ENCODE results near the gene KRTAP15-1. TPM values are rescaled to one million over a fixed set of nuclear protein-coding genes. Genes with fewer than 3 reads are reported as not detected.

Gene KRTAP15-1
- total and polyA plus RNA-seq, 4 donors, result not detected

DNA sequence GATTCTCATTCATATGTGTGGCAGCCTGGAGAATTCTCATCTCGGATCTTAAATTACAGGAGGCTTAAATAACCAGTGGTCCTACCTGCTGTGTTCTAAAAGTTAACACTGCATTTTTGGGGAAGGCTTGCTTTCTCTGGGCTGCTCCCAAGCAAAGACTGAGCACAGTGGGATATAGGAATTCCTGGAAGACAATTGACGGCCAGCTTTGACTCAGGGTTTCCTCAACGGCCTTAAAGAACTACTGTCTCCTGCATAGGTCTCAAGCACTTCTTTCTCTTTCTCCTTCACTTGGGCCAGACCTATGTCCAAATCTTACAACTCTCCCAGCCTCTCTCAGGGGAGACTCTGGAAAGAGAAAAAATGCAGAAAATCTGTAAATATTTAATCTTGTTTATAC lies 13.3 kb upstream of the KRTAP15-1 start:
- 55 to 61% methylated on average over 3 of the region's 3 CpGs for WGBS, 2 donors
- TF ChIP-seq, protein P1, sequence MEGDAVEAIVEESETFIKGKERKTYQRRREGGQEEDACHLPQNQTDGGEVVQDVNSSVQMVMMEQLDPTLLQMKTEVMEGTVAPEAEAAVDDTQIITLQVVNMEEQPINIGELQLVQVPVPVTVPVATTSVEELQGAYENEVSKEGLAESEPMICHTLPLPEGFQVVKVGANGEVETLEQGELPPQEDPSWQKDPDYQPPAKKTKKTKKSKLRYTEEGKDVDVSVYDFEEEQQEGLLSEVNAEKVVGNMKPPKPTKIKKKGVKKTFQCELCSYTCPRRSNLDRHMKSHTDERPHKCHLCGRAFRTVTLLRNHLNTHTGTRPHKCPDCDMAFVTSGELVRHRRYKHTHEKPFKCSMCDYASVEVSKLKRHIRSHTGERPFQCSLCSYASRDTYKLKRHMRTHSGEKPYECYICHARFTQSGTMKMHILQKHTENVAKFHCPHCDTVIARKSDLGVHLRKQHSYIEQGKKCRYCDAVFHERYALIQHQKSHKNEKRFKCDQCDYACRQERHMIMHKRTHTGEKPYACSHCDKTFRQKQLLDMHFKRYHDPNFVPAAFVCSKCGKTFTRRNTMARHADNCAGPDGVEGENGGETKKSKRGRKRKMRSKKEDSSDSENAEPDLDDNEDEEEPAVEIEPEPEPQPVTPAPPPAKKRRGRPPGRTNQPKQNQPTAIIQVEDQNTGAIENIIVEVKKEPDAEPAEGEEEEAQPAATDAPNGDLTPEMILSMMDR (IDR thresholded peaks at IDR 0.05; ENCODE audit: control extremely low read depth, extremely low read depth), result no peak

DNA sequence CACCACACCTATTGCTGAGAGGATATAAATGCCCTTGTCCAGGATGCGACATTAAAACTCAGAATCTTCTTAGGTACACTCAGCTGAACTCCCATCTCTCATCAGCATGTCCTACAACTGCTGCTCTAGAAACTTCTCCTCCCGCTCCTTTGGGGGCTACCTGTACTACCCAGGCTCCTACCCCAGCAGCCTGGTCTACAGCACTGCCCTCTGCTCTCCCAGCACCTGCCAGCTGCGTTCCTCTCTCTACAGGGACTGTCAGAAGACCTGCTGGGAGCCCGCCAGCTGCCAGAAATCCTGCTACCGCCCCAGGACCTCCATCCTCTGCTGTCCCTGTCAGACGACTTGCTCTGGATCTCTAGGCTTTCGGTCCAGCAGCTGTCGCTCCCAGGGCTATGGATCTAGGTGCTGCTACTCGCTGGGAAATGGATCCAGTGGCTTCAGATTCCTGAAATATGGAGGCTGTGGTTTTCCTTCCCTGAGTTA lies 9.9 kb upstream of the KRTAP15-1 start, which contains the start of gene KRTAP13-4:
KRTAP13-4 (plus strand) TSS at position 51 of the 486 bp plus-strand sequence; CDS start at position 107, 56 bp downstream.
- no peak within 1 kb of the TSS for H3K27ac ChIP-seq (ENCODE audit: low read depth in 1 of 2, low read length in 1 of 2)
- DNase-seq (no peak), ATAC-seq (ENCODE audit: insufficient read depth, low FRiP score) (no peak)
- no peak within 1 kb of the TSS for H3K9ac ChIP-seq (ENCODE audit: insufficient read depth in 1 of 2, low read length in 2 of 2)
- TF ChIP-seq, protein P1 (IDR thresholded peaks at IDR 0.05; ENCODE audit: control extremely low read depth, extremely low read depth), result no peak
- 78 to 85% methylated on average over 9 of the region's 9 CpGs for WGBS, 2 donors
- no peaks in the 10 kb centered on the region for H3K36me3 ChIP-seq (ENCODE audit: control insufficient read depth in 4 of 4, insufficient read depth in 4 of 4, low read length in 4 of 4)
- H3K9me3 ChIP-seq (ENCODE audit: control insufficient read depth in 4 of 4, insufficient read depth in 3 of 4, low read length in 3 of 4), result no peaks in the 10 kb centered on the region
- H3K4me1 ChIP-seq (ENCODE audit: control insufficient read depth in 5 of 5, insufficient read depth in 5 of 5, low read length in 5 of 5), result no peaks in the 10 kb centered on the region
- no peaks in the 10 kb centered on the region for H3K27me3 ChIP-seq (ENCODE audit: control insufficient read depth in 3 of 3, insufficient read depth in 3 of 3, low read length in 2 of 3)
- H3K4me3 ChIP-seq, result no peak within 1 kb of the TSS

More for the DNA sequence above, 13.3 kb upstream of the KRTAP15-1 start:
- Histone ChIP-seq H3K4me1 (ENCODE audit: control insufficient read depth in 5 of 5, insufficient read depth in 5 of 5, low read length in 5 of 5) (no peaks in the 10 kb centered on the region), H3K36me3 (ENCODE audit: control insufficient read depth in 4 of 4, insufficient read depth in 4 of 4, low read length in 4 of 4) (no peaks in the 10 kb centered on the region), H3K9me3 (ENCODE audit: control insufficient read depth in 4 of 4, insufficient read depth in 3 of 4, low read length in 3 of 4) (no peaks in the 10 kb centered on the region), H3K27ac (ENCODE audit: low read depth in 1 of 2, low read length in 1 of 2) (no peak overlapping the region), H3K9ac (ENCODE audit: insufficient read depth in 1 of 2, low read length in 2 of 2) (no peak overlapping the region), H3K27me3 (ENCODE audit: control insufficient read depth in 3 of 3, insufficient read depth in 3 of 3, low read length in 2 of 3) (no peaks in the 10 kb centered on the region), H3K4me3 (no peak overlapping the region)
- no peak for ATAC-seq (ENCODE audit: insufficient read depth, low FRiP score)
- no peak for DNase-seq

DNA sequence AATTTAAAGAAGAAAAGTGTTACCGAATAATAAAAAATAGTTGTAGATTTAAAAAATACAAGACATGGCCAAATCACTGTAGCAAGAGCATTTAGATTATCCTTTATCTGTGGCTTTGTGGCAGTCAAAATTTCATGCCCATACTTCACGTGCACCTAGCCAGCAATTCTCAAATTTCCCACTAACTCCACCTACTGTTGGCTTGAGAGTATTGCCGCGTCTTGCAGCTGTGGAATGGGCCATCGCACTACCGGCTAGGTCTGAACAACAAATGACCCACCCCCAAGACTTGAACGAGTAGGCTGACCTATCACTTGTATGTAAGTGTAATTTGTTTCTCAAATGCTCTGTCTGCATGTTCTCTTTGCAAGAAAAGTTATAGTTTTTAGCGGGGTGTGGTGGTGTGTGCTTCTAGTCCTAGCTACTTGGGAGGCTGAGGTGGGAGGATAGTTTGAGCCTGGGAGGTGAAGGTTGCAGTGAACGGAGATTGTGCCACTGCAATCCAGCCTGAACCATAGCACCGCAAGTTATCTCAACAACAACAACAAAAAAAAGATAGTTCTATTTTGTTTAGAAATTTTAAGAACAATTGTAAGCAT lies 5.9 kb upstream of the KRTAP15-1 start:
- Histone ChIP-seq H3K36me3 (ENCODE audit: control insufficient read depth in 4 of 4, insufficient read depth in 4 of 4, low read length in 4 of 4) (no peaks in the 10 kb centered on the region), H3K27ac (ENCODE audit: low read depth in 1 of 2, low read length in 1 of 2) (no peak overlapping the region), H3K4me3 (no peak overlapping the region), H3K27me3 (ENCODE audit: control insufficient read depth in 3 of 3, insufficient read depth in 3 of 3, low read length in 2 of 3) (no peaks in the 10 kb centered on the region), H3K9me3 (ENCODE audit: control insufficient read depth in 4 of 4, insufficient read depth in 3 of 4, low read length in 3 of 4) (no peaks in the 10 kb centered on the region), H3K4me1 (ENCODE audit: control insufficient read depth in 5 of 5, insufficient read depth in 5 of 5, low read length in 5 of 5) (no peaks in the 10 kb centered on the region), H3K9ac (ENCODE audit: insufficient read depth in 1 of 2, low read length in 2 of 2) (no peak overlapping the region)
- ATAC-seq (ENCODE audit: insufficient read depth, low FRiP score) (no peak), DNase-seq (peak in 2 of 3 donors; percentile 3 to 30)
- TF ChIP-seq, protein P1 (IDR thresholded peaks at IDR 0.05; ENCODE audit: control extremely low read depth, extremely low read depth), result no peak
- WGBS, 2 donors, result 33 to 36% methylated on average over 10 of the region's 10 CpGs
